ENCODE measurements around the gene POLDIP2.

DNA sequence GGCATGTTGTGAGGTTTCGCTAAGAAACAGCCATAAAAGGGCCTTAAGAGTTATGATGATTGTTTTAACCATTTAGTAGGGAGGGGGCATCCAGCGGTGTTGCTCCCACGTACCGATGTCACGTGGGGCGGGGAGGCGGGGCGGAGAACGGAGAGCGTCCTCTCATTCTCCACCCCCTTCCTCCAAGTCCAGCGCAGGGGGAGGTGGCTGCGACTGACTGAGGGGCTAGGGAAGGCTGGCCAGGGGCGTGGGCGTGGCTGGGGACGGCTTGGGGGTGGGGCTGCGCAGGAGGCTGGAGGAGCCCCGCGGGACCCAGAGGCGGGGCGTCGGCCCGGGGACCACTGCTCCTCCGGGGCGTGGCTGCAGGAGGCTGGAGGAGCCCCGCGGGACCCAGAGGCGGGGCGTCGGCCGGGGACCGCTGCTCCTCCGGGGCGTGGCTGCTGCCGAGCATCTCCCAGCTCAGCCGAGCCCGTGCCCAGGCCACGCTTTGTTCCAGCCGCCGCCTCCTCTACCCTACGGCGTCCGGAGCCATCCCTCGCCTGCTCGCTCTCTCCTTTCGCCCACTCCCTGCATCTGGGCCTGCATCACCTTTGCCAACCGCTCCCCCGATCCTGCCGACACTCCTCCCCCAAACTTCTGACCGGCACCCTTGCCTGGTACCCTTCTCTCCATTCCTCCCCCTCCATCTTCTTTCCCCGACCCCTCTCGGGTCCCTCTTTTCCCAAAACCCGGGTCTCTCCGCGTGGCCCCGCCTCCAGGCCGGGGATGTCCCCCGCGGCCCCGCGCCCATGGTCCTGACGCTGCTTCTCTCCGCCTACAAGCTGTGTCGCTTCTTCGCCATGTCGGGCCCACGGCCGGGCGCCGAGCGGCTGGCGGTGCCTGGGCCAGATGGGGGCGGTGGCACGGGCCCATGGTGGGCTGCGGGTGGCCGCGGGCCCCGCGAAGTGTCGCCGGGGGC lies 14.2 kb upstream of the POLDIP2 start, which contains the start of gene SARM1:
- TF ChIP-seq CTCF (IDR thresholded peaks at IDR 0.05; ENCODE audit: extremely low read depth in 1 of 2, insufficient read depth in 1 of 2, low read depth in 1 of 2, low read length in 2 of 2) (no peak), MYC (IDR thresholded peaks at IDR 0.05; ENCODE audit: low read depth, low read length) (no peak), POLR2AphosphoS5 (IDR thresholded peaks at IDR 0.05; ENCODE audit: insufficient read depth, low read depth, low read length) (no peak), JUN (IDR thresholded peaks at IDR 0.05; ENCODE audit: borderline replicate concordance, insufficient read depth, insufficient read length, low read depth) (no peak)

All from endothelial cell of umbilical vein (primary cell).